C4-2B (cell line): ENCODE data around the gene ANXA2R.

Experiments used
- ZFX ChIP-seq: fragments of 450-650 bp; IDR thresholded peaks from 2 replicates; pipeline ENCODE4 v1.6.1; 2017
- TF ChIP-seq, protein P1 (sequence below): fragments of 450-650 bp; conservative IDR thresholded peaks from 2 replicates; pipeline ENCODE4 v1.5.1; 2017; ENCODE audit warnings: mild to moderate bottlenecking

DNA sequence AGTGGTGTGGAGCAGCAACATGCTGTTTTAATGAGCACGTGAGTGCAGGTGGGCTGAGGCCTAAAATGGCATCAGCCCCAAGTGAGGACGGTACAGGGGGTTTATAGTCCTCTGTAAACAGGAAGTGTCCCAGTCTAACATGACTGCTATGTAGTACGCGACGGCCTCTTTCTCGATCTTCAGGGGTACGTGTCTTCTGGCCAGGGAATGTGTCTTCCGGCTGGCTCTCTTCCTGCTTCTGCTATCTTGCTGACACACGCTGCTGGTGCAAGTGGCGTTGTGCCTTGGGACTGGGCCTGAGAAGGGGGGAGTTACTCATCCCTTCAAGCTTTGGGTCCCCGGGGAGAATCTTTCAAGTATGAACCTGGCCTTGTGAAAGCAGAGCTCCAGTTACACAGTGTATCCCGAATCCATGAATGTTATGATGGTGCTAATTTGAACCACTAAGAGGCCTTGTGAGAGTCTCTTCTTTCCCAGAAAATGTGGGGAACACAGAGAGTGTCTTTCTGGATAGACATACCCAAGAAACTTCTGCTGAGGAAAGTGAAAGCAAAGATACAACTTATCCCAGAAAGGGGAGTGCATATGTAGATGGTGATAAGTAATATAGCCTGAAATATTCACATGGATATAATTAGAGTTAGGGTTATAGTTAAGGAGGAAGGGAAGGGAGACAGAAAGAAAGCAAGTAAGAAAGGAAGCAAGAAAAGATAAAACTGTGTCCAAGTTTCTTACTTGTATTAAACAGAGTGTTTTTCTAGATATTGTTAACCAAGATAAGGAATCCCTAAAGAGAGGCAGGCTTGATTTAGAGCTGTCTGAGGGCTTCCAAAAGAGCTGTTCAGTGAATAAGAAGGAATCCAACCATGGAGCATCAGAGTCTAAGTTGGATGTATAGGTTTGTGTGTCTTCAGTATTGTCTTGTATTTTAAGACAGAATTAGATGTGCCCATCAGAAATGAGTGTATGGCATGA lies 35.5 kb upstream of the ANXA2R start:
- TF ChIP-seq, protein P1, sequence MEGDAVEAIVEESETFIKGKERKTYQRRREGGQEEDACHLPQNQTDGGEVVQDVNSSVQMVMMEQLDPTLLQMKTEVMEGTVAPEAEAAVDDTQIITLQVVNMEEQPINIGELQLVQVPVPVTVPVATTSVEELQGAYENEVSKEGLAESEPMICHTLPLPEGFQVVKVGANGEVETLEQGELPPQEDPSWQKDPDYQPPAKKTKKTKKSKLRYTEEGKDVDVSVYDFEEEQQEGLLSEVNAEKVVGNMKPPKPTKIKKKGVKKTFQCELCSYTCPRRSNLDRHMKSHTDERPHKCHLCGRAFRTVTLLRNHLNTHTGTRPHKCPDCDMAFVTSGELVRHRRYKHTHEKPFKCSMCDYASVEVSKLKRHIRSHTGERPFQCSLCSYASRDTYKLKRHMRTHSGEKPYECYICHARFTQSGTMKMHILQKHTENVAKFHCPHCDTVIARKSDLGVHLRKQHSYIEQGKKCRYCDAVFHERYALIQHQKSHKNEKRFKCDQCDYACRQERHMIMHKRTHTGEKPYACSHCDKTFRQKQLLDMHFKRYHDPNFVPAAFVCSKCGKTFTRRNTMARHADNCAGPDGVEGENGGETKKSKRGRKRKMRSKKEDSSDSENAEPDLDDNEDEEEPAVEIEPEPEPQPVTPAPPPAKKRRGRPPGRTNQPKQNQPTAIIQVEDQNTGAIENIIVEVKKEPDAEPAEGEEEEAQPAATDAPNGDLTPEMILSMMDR = no peak
- TF ChIP-seq ZFX = no peak
